Tibial artery (tissue), 4 donors: ENCODE measurements around the gene HTR7.

Source experiments
- DNase-seq, 2 donors: peaks; one replicate each; pipeline ENCODE4 v3.0.0-alpha.2; 2019
- H3K27ac ChIP-seq, 2 donors: fragments of 200-600 bp; sonication (generic) in 1 of 2; 1 replicate in 1 of 2; 2 replicates in 1 of 2; pipeline ENCODE4 v1.5.1; 2018 to 2019; ENCODE audit warnings: mild to moderate bottlenecking in 1 of 2
- H3K27me3 ChIP-seq, 2 donors: fragments of 200-600 bp; sonication (generic) in 1 of 2; one replicate each; pipeline versions ENCODE4 v1.5.1 to v1.6.0; 2016 to 2019
- H3K36me3 ChIP-seq, 3 donors: fragments of 200-600 bp; sonication (generic) in 2 of 3; one replicate each; pipeline ENCODE4 v1.5.1; 2016 to 2019; ENCODE audit warnings: mild to moderate bottlenecking in 2 of 3
- H3K4me1 ChIP-seq, 4 donors: fragments of 200-600 bp; sonication (generic) in 2 of 4; 1 replicate in 3 of 4; 2 replicates in 1 of 4; pipeline ENCODE4 v1.5.1; 2016 to 2019
- H3K4me3 ChIP-seq, 2 donors: fragments of 200-600 bp; sonication (generic) in 1 of 2; 1 replicate in 1 of 2; 2 replicates in 1 of 2; pipeline ENCODE4 v1.5.1; 2018 to 2019; ENCODE audit warnings: mild to moderate bottlenecking in 2 of 2
- H3K9me3 ChIP-seq, 3 donors: fragments of 200-600 bp; sonication (generic) in 1 of 3; one replicate each; pipeline ENCODE4 v1.5.1; 2016 to 2019
- CTCF ChIP-seq, 2 experiments: fragments of 200-600 bp in 1 of 2; fragments of 450-650 bp in 1 of 2; IDR thresholded peaks; one replicate each; pipeline ENCODE4 v1.5.1; 2017 to 2019; ENCODE audit warnings: antibody characterized with exemption in 2 of 2, mild to moderate bottlenecking in 1 of 2, moderate library complexity in 1 of 2
- intact Hi-C: fragments of 100-400 bp; cut with DNase I; formaldehyde crosslinking; loops from one replicate; pipeline ENCODE4 v1.15.0; 2023; ENCODE audit warnings: low total_unique reads

The HTR7 gene

GRCh38 chr10:90889636-90890035, 31.8 kb upstream of the HTR7 start:
- Histone ChIP-seq H3K4me3 (no peak overlapping the region), H3K4me1 (peaks cover 0 to 5% (median 0%) of the 10 kb centered on the region in 4 donors), H3K36me3 (peaks cover 38 to 90% (median 70%) of the 10 kb centered on the region in 3 donors), H3K27ac (no peak overlapping the region), H3K9me3 (no peaks in the 10 kb centered on the region), H3K27me3 (no peaks in the 10 kb centered on the region)
- intact Hi-C loops, result no loop called here
- DNase-seq, result no peak
- TF ChIP-seq CTCF (IDR thresholded peaks at IDR 0.05), result no peak

GRCh38 chr10:90888387-90888786, 30.5 kb upstream of the HTR7 start:
- peaks cover 38 to 85% (median 58%) of the 10 kb centered on the region in 3 donors for H3K36me3 ChIP-seq
- intact Hi-C loops, result no loop called here
- H3K27me3 ChIP-seq, result no peaks in the 10 kb centered on the region
- H3K9me3 ChIP-seq, result no peaks in the 10 kb centered on the region
- H3K27ac ChIP-seq, result no peak overlapping the region
- DNase-seq, result no peak
- peaks cover 0 to 5% (median 0%) of the 10 kb centered on the region in 4 donors for H3K4me1 ChIP-seq
- no peak overlapping the region for H3K4me3 ChIP-seq
- no peak for TF ChIP-seq CTCF (IDR thresholded peaks at IDR 0.05)

- Histone ChIP-seq H3K36me3 (peaks cover 38 to 82% (median 54%) of the 10 kb centered on the region in 3 donors), H3K27me3 (no peaks in the 10 kb centered on the region), H3K27ac (no peak overlapping the region), H3K4me3 (no peak overlapping the region), H3K9me3 (no peaks in the 10 kb centered on the region), H3K4me1 (peaks cover 0 to 5% (median 0%) of the 10 kb centered on the region in 4 donors)
- no peak for DNase-seq
- no peak for TF ChIP-seq CTCF (IDR thresholded peaks at IDR 0.05)
- intact Hi-C loops, result no loop called here
Measured at GRCh38 chr10:90887555-90887954, 29.7 kb upstream of the HTR7 start.

- peaks cover 24 to 75% (median 46%) of the 10 kb centered on the region in 3 donors for H3K36me3 ChIP-seq
Measured at GRCh38 chr10:90885176-90885575, 27.3 kb upstream of the HTR7 start.

GRCh38 chr10:90884431-90884830, 26.6 kb upstream of the HTR7 start:
- Histone ChIP-seq H3K36me3 (peaks cover 27 to 69% (median 43%) of the 10 kb centered on the region in 3 donors), H3K27ac (no peak overlapping the region), H3K27me3 (no peaks in the 10 kb centered on the region)

More at GRCh38 chr10:90885176-90885575, 27.3 kb upstream of the HTR7 start:
- TF ChIP-seq CTCF (IDR thresholded peaks at IDR 0.05), result no peak
- intact Hi-C loops, result no loop called here
- H3K4me1 ChIP-seq, result peaks cover 0 to 5% (median 0%) of the 10 kb centered on the region in 4 donors
- no peak for DNase-seq
- H3K4me3 ChIP-seq, result no peak overlapping the region
- H3K27me3 ChIP-seq, result no peaks in the 10 kb centered on the region
- H3K27ac ChIP-seq, result no peak overlapping the region
- H3K9me3 ChIP-seq, result no peaks in the 10 kb centered on the region

More at GRCh38 chr10:90884431-90884830, 26.6 kb upstream of the HTR7 start:
- Histone ChIP-seq H3K4me1 (peaks cover 0 to 5% (median 0%) of the 10 kb centered on the region in 4 donors), H3K4me3 (no peak overlapping the region), H3K9me3 (no peaks in the 10 kb centered on the region)
- no peak for TF ChIP-seq CTCF (IDR thresholded peaks at IDR 0.05)
- DNase-seq, result no peak
- intact Hi-C loops, result no loop called here
